A549 treated with GW870086 at 1 μM for 4 hours (cell line): ENCODE measurements around the gene ORMDL2. TPM values are rescaled to one million over a fixed set of nuclear protein-coding genes. Genes with fewer than 3 reads are reported as not detected.

Experiments used
- total RNA-seq: library from RNA; stranded (reverse); fragments of 200-300 nt; extraction: Qiagen RNA extraction; gene quantifications from 5 replicates; pipeline ENCODE4 v1.2.3, GENCODE V29; 2022; ENCODE audit warnings: low read depth

Gene ORMDL2, protein sequence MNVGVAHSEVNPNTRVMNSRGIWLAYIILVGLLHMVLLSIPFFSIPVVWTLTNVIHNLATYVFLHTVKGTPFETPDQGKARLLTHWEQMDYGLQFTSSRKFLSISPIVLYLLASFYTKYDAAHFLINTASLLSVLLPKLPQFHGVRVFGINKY
- 77.5 to 113 TPM (median 101 TPM) in 5 replicates for total RNA-seq

GRCh38 chr12:55817345-55818139, at the start of gene ORMDL2, which contains the start of gene SARNP:
ORMDL2 (plus strand) TSS chr12:55818041; CDS start chr12:55819000, 959 bp downstream.
SARNP (minus strand) TSS chr12:55817724; CDS start chr12:55817701, 23 bp downstream.

GRCh38 chr12:55842681-55843429, 25.0 kb downstream of the ORMDL2 start, which contains the start of gene MMP19:
MMP19 (minus strand) TSS chr12:55842936; CDS start chr12:55842830, 106 bp downstream.

Other genes starting within 250 kb of the ORMDL2 start
- gene OR2AP1, start 245.6 kb upstream of the ORMDL2 start, total RNA-seq, result not detected in 5 replicates
- gene OR10P1, start 181.1 kb upstream of the ORMDL2 start, total RNA-seq, result not detected in 5 replicates
- 0.90 to 1.6 TPM (median 1.1 TPM) in 5 replicates for gene ITGA7, start 110.1 kb upstream of the ORMDL2 start, total RNA-seq
- gene BLOC1S1, start 102.0 kb upstream of the ORMDL2 start, total RNA-seq, result 132 to 153 TPM (median 149 TPM) in 5 replicates
- gene RDH5, start 97.6 kb upstream of the ORMDL2 start, total RNA-seq, result 1.3 to 2.5 TPM (median 2.4 TPM) in 5 replicates
- gene CD63, start 89.0 kb upstream of the ORMDL2 start, total RNA-seq, result 622 to 709 TPM (median 693 TPM) in 5 replicates
- gene GDF11, start 74.9 kb upstream of the ORMDL2 start, total RNA-seq, result 2.6 to 4.8 TPM (median 4.0 TPM) in 5 replicates
- 90.9 to 132 TPM (median 96.1 TPM) in 5 replicates for gene SARNP, start 317 bp upstream of the ORMDL2 start, total RNA-seq
- 17.2 to 24.5 TPM (median 22.0 TPM) in 5 replicates for gene DNAJC14, start 11.5 kb downstream of the ORMDL2 start, total RNA-seq
- gene MMP19, start 24.9 kb downstream of the ORMDL2 start, total RNA-seq, result 0.16 to 0.49 TPM (median 0.32 TPM) in 5 replicates
- 35.6 to 43.1 TPM (median 39.1 TPM) in 5 replicates for gene PYM1, start 109.9 kb downstream of the ORMDL2 start, total RNA-seq
- gene DGKA, start 113.1 kb downstream of the ORMDL2 start, total RNA-seq, result 17.0 to 28.7 TPM (median 21.1 TPM) in 5 replicates
- 0.68 to 1.4 TPM (median 0.88 TPM) in 5 replicates for gene PMEL, start 148.0 kb downstream of the ORMDL2 start, total RNA-seq
- gene CDK2, start 148.8 kb downstream of the ORMDL2 start, total RNA-seq, result 49.1 to 57.5 TPM (median 55.2 TPM) in 5 replicates
- gene RAB5B, start 156.0 kb downstream of the ORMDL2 start, total RNA-seq, result 24.4 to 34.1 TPM (median 32.7 TPM) in 5 replicates
- 7.5 to 9.4 TPM (median 9.2 TPM) in 5 replicates for gene SUOX, start 179.2 kb downstream of the ORMDL2 start, total RNA-seq
- gene IKZF4, start 203.0 kb downstream of the ORMDL2 start, total RNA-seq, result 1.7 to 3.9 TPM (median 2.9 TPM) in 5 replicates
- 700 to 893 TPM (median 717 TPM) in 5 replicates for gene RPS26, start 223.9 kb downstream of the ORMDL2 start, total RNA-seq